Cortex of kidney (tissue), 1 donor: ENCODE data around the gene EMP3.

Experiments used
- DNase-seq: peaks from one replicate; lab custom pipeline; 2025; lab: John Stamatoyannopoulos, UW

EMP3 gene

GRCh38 chr19:48379058-48379457 is 53.7 kb downstream of the EMP3 start:
- no peak for DNase-seq
